Activated naive CD4-positive, alpha-beta T cell treated with anti-CD3 and anti-CD28 coated beads for 36 hours (primary cell): Measurements from ENCODE around the gene SLC8B1. TPM values are rescaled to one million over a fixed set of nuclear protein-coding genes. Genes with fewer than 3 reads are reported as not detected.

Experiments used
- CTCF ChIA-PET: fragments of 350-600 bp; sonication (Branson Sonifier 250); formaldehyde crosslinking; loops from one replicate; lab custom pipeline; 2021; ENCODE audit warnings: antibody characterized with exemption; lab: Charles Lee
- DNase-seq: peaks from one replicate; pipeline ENCODE4 v3.0.0-alpha.2; 2020
- H3K27ac Mint-ChIP-seq: one replicate; pipeline ENCODE4 v1.8.0; 2021; ENCODE audit warnings: mild to moderate bottlenecking, mixed read lengths
- H3K27me3 Mint-ChIP-seq: one replicate; pipeline ENCODE4 v1.8.0; 2021; ENCODE audit warnings: low read depth, mixed read lengths
- H3K36me3 Mint-ChIP-seq: one replicate; pipeline ENCODE4 v1.8.0; 2021; ENCODE audit warnings: low read depth, mixed read lengths
- H3K4me1 Mint-ChIP-seq: one replicate; pipeline ENCODE4 v1.8.0; 2021; ENCODE audit warnings: low read depth, mixed read lengths
- H3K4me3 Mint-ChIP-seq: one replicate; pipeline ENCODE4 v1.8.0; 2021; ENCODE audit warnings: mild to moderate bottlenecking, moderate library complexity, mixed read lengths
- H3K9me3 Mint-ChIP-seq: one replicate; pipeline ENCODE4 v1.8.0; 2021; ENCODE audit warnings: mixed read lengths
- intact Hi-C: fragments of 100-400 bp; cut with micrococcal nuclease; formaldehyde crosslinking; loops from one replicate; pipeline ENCODE4 v1.15.1; 2023
- total RNA-seq, 2 experiments: library from RNA; stranded (reverse); gene quantifications; one replicate each; pipeline ENCODE4 v1.2.3, GENCODE V29; 2021

Gene SLC8B1
- total RNA-seq, 2 experiments from 2014 or later: 20.2 to 20.4 TPM

DNA sequence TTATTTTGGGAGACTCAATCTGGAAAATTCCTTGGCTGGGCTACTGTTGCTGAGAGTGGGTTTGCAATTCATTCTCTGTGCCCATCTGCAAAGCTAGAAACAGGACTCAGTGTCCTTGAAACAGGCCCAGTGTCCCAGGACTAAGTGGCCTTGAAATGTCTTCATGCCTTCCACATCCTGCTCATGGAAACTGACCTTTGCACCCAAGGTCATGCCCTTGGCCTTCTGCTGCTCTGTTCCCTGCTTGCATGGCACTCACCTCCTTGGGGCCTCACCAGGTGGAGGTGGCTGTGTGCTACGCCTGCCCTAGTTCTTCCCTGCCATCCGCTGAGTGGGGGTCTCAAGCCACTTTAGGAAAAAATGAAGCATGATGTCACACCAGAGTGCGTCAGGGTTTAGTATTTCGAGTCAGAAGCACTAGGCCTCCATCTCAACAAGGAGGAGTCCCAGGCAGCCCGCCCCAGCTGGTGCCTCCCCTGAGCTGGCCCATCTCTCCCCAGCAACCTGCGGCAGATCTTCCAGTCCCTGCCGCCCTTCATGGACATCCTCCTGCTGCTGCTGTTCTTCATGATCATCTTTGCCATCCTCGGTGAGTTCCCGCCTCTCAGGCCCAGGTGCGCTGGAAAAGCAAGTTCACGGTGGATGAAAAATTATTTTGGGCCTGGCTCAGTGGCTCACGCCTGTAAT lies 65.5 kb downstream of the SLC8B1 start:
- Mint-ChIP-seq H3K9me3 (peaks cover under 1% of the 10 kb centered on the region), H3K4me3 (no peak overlapping the region), H3K27ac (no peak overlapping the region), H3K27me3 (no peaks in the 10 kb centered on the region), H3K4me1 (peaks cover 28% of the 10 kb centered on the region), H3K36me3 (peaks cover 45% of the 10 kb centered on the region)
- CTCF ChIA-PET: interaction anchor here (0.8 kb wide), 1 partner anchor 72 kb away, joined by 4 read pairs; no protein-coding TSS in a partner anchor
- DNase-seq: no peak
- intact Hi-C loops: no loop called here

GRCh38 chr12:113268621-113269020 lies 66.3 kb downstream of the SLC8B1 start:
- peaks cover 53% of the 10 kb centered on the region for H3K36me3 Mint-ChIP-seq
- CTCF ChIA-PET: interaction anchor here (0.8 kb wide), 1 partner anchor 71 kb away, joined by 4 read pairs; no protein-coding TSS in a partner anchor
- DNase-seq: no peak
- H3K4me1 Mint-ChIP-seq: peaks cover 36% of the 10 kb centered on the region
- no peaks in the 10 kb centered on the region for H3K27me3 Mint-ChIP-seq
- H3K9me3 Mint-ChIP-seq: peaks cover 5% of the 10 kb centered on the region
- intact Hi-C loops: no loop called here
- no peak overlapping the region for H3K27ac Mint-ChIP-seq
- no peak overlapping the region for H3K4me3 Mint-ChIP-seq

DNA sequence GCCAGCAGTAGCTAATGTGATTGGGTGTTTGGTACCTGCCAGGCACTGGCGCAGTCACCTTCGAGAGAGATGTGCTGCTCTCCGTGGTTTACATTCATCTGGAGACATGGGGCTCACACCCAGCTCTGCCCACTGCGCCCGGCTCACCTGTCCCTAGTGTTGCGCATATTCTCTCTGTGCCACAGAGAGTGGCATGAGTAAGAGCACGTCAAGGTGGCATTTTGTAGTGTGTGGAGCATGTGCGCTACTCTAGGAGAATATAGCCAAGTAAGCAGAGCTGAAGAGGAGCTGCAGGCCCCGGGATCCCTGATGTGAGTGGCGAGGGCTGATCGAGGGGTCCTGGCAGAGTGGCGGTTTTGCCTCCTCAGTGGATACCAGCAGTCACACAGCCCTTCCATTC lies 66.8 kb downstream of the SLC8B1 start:
- no peak for DNase-seq
- Mint-ChIP-seq H3K27me3 (no peaks in the 10 kb centered on the region), H3K36me3 (peaks cover 55% of the 10 kb centered on the region), H3K27ac (no peak overlapping the region), H3K4me1 (peaks cover 41% of the 10 kb centered on the region), H3K4me3 (no peak overlapping the region), H3K9me3 (peaks cover 5% of the 10 kb centered on the region)
- intact Hi-C loops: no loop called here
- CTCF ChIA-PET: no interaction called here

- DNase-seq: no peak
- H3K27ac Mint-ChIP-seq: no peak overlapping the region
- CTCF ChIA-PET: no interaction called here
- H3K4me3 Mint-ChIP-seq: no peak overlapping the region
- H3K4me1 Mint-ChIP-seq: peaks cover 43% of the 10 kb centered on the region
- intact Hi-C loops: no loop called here
- peaks cover 5% of the 10 kb centered on the region for H3K9me3 Mint-ChIP-seq
- peaks cover 55% of the 10 kb centered on the region for H3K36me3 Mint-ChIP-seq
- H3K27me3 Mint-ChIP-seq: no peaks in the 10 kb centered on the region
These were observed 67.3 kb downstream of the SLC8B1 start for GRCh38 chr12:113267621-113268020.

DNA sequence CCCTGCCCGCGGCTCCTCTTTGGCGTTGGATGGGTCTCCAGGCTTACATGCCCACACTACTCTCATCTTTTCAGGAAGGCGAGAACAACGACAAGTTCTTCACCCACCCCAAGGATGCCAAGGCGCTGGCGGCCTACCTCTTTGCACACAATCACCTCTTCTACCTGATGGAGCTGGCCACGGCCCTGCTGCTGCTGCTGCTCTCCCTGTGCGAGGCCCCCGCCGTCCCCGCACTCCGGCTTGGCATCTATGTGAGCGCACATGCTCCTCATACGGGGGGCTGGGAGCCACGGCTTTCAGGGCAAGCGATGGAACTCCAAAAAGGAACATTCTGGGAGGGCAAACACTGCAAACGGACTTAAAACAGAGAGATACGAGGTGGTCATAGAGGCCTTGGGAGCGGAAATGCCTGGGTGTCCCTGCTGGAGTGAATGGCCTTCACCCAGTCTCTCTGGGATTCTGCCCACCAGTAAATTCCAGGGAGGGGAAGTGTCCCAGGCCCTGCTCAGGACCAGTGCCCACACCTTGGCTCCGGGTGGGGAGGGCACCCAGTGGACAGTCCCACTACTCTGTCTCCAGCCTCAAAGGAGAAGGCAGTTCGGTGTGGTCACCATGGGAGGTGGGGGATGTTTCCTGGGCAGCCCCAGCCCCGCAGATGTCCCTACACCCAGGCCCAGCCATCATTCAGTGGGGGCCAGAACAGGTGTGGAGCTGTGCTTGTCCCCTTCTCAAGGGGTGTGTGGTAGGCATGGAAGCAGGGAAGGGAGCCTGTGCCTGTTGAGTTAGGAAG lies 68.6 kb downstream of the SLC8B1 start:
- intact Hi-C loops: no loop called here
- peaks cover 42% of the 10 kb centered on the region for H3K4me1 Mint-ChIP-seq
- no peak overlapping the region for H3K4me3 Mint-ChIP-seq
- CTCF ChIA-PET: no interaction called here
- H3K36me3 Mint-ChIP-seq: peaks cover 50% of the 10 kb centered on the region
- no peak overlapping the region for H3K27ac Mint-ChIP-seq
- no peak for DNase-seq
- H3K27me3 Mint-ChIP-seq: no peaks in the 10 kb centered on the region
- peaks cover 5% of the 10 kb centered on the region for H3K9me3 Mint-ChIP-seq

- H3K36me3 Mint-ChIP-seq: peaks cover 54% of the 10 kb centered on the region
- no peak overlapping the region for H3K4me3 Mint-ChIP-seq
- peaks cover 55% of the 10 kb centered on the region for H3K4me1 Mint-ChIP-seq
These were observed 71.4 kb downstream of the SLC8B1 start for GRCh38 chr12:113263431-113263963.

GRCh38 chr12:113262710-113263109 lies 72.2 kb downstream of the SLC8B1 start:
- Mint-ChIP-seq H3K27ac (peak overlapping the region; percentile 79), H3K27me3 (no peaks in the 10 kb centered on the region), H3K36me3 (peaks cover 47% of the 10 kb centered on the region), H3K4me1 (peaks cover 55% of the 10 kb centered on the region), H3K9me3 (peaks cover 5% of the 10 kb centered on the region), H3K4me3 (no peak overlapping the region)
- intact Hi-C loops: loop anchor here (1.0 to 5.0 kb wide), 4 partner anchors 29 to 285 kb away; partner anchors contain the start of genes OAS2 and TPCN1
- no peak for DNase-seq
- CTCF ChIA-PET: no interaction called here

More at GRCh38 chr12:113263431-113263963, 71.4 kb downstream of the SLC8B1 start:
- intact Hi-C loops: loop anchor here (2.0 to 5.0 kb wide), 3 partner anchors 41 to 286 kb away; partner anchors contain the start of genes OAS2 and TPCN1
- CTCF ChIA-PET: no interaction called here
- no peak for DNase-seq
- peak overlapping the region; percentile 66 for H3K27ac Mint-ChIP-seq
- peaks cover 5% of the 10 kb centered on the region for H3K9me3 Mint-ChIP-seq
- no peaks in the 10 kb centered on the region for H3K27me3 Mint-ChIP-seq

DNA sequence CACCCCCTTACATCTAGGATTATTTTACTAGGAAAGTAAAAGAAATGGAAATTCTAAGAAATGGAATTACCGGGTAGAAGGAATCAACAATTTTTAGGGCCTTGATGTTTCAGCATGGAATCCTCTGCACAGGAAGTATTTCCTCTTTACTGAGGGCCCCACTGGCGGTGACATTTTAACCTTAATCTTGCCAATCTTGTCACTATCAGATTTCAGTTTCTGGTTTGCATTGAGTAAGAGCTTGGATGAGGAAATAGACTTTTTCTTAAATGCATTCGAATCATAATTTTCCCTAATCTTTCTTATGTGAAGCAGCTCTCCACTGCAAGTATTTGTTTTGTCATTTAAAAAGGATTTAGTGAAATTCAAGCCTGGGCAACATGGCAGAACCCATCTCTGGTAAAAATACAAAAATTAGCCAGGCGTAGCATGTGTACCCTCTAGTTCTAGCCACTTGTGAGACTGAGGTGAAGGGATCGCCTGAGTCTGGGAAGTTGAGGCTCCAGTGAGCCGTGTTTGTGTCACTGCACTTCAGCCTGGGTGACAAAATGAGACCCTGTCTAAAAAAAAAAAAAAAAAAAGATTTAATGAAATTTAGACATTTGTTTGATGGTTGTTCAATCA lies 73.0 kb downstream of the SLC8B1 start:
- DNase-seq: peak; percentile 79
- Mint-ChIP-seq H3K36me3 (peaks cover 41% of the 10 kb centered on the region), H3K27me3 (no peaks in the 10 kb centered on the region), H3K4me1 (peaks cover 53% of the 10 kb centered on the region), H3K4me3 (peak overlapping the region; percentile 18), H3K9me3 (peaks cover 5% of the 10 kb centered on the region), H3K27ac (peak overlapping the region; percentile 79)
- intact Hi-C loops: loop anchor here (1.0 to 5.0 kb wide), 4 partner anchors 29 to 285 kb away; partner anchors contain the start of genes OAS2 and TPCN1
- CTCF ChIA-PET: interaction anchor here (0.6 to 1.4 kb wide), 4 partner anchors 12 to 85 kb away, joined by 3 to 4 read pairs (median 3); no protein-coding TSS in a partner anchor

- peaks cover 5% of the 10 kb centered on the region for H3K9me3 Mint-ChIP-seq
- intact Hi-C loops: loop anchor here (5.0 kb wide), 2 partner anchors 38 to 283 kb away; partner anchors contain the start of genes OAS2 and TPCN1
- CTCF ChIA-PET: interaction anchor here (0.6 to 1.5 kb wide), 7 partner anchors 11 to 210 kb away, joined by 3 to 5 read pairs (median 3); no protein-coding TSS in a partner anchor
These were observed 74.1 kb downstream of the SLC8B1 start for GRCh38 chr12:113260636-113261300.

DNA sequence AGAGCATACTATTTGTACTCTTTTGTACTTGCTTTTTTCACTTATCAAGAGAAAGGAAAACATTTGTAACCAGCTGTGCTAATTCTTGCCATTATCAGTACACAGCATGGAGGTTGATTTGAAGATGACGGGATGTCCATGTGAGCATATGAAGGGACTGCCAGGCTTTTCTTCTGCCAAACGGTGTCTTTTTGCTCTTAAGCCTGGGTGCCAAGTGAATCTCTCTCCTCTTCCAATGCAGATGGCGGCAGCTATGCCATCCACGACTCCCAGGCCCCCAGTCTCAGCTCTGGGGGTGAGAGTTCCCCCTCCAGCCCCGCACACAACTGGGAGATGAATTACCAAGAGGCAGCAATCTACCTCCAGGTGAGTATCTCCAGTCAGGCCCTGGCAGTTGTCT lies 74.8 kb downstream of the SLC8B1 start:
- intact Hi-C loops: loop anchor here (5.0 kb wide), 2 partner anchors 38 to 283 kb away; partner anchors contain the start of genes OAS2 and TPCN1
- Mint-ChIP-seq H3K27ac (peak overlapping the region; percentile 3), H3K27me3 (no peaks in the 10 kb centered on the region), H3K4me3 (no peak overlapping the region), H3K4me1 (peaks cover 47% of the 10 kb centered on the region), H3K9me3 (peaks cover 5% of the 10 kb centered on the region), H3K36me3 (peaks cover 30% of the 10 kb centered on the region)
- CTCF ChIA-PET: interaction anchor here (0.6 to 1.5 kb wide), 3 partner anchors 27 to 85 kb away, joined by 3 to 5 read pairs (median 4); no protein-coding TSS in a partner anchor
- DNase-seq: no peak

More at GRCh38 chr12:113260636-113261300, 74.1 kb downstream of the SLC8B1 start:
- no peak overlapping the region for H3K27ac Mint-ChIP-seq
- H3K4me3 Mint-ChIP-seq: no peak overlapping the region
- H3K27me3 Mint-ChIP-seq: no peaks in the 10 kb centered on the region
- peaks cover 33% of the 10 kb centered on the region for H3K36me3 Mint-ChIP-seq
- H3K4me1 Mint-ChIP-seq: peaks cover 48% of the 10 kb centered on the region
- DNase-seq: no peak

DNA sequence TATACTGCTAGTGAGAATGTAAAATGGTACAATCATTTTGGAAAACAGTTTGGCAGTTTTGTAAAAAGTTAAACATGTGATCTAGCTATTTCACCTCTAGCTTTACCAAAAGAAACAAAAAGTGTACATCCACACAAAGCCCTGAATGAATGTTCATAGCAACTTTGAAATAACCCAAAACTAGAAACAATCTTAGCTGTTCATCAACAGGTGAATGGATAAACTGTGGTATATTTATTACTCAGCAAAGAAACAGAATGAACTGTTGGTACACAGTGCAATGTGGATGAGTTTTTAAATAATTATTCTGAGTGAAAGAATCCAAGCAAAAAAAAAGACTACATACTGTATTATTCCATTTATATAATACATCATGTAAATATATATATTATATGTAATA lies 77.3 kb downstream of the SLC8B1 start:
- Mint-ChIP-seq H3K36me3 (peaks cover 31% of the 10 kb centered on the region), H3K9me3 (peaks cover 11% of the 10 kb centered on the region), H3K27ac (peak overlapping the region; percentile 39), H3K27me3 (no peaks in the 10 kb centered on the region), H3K4me3 (no peak overlapping the region), H3K4me1 (peaks cover 27% of the 10 kb centered on the region)
- intact Hi-C loops: no loop called here
- DNase-seq: no peak
- CTCF ChIA-PET: interaction anchor here (0.6 kb wide), 1 partner anchor 71 kb away, joined by 4 read pairs; no protein-coding TSS in a partner anchor
